Measurements from ENCODE around the gene LRRC59. TPM values are rescaled to one million over a fixed set of nuclear protein-coding genes. Genes with fewer than 3 reads are reported as not detected.

Gene LRRC59
- 10 to 100 TPM; 30.3 to 30.7 TPM for total RNA-seq
- polyA plus RNA-seq = 10 to 100 TPM; 17.8 to 23.9 TPM

GRCh38 chr17:50397111-50397918 lies at the start of gene LRRC59:
Gene LRRC59, minus strand, starts transcription at chr17:50397523. Its CDS starts 206 bp downstream, at chr17:50397317.
- Mint-ChIP-seq H3K36me3 (peaks cover 24 to 33% of the 10 kb centered on the region in 2 donors), H3K27me3 (no peaks in the 10 kb centered on the region), H3K9me3 (peaks cover 0 to 4% (median 0%) of the 10 kb centered on the region in 8 donors), H3K4me3 (peak within 1 kb of the TSS; percentile 87 to 97 (median 92)), H3K4me1 (peaks cover 23 to 47% (median 30%) of the 10 kb centered on the region in 4 donors), H3K27ac (peak within 1 kb of the TSS; percentile 84 to 99 (median 95))
- peak within 1 kb of the TSS; percentile 75 to 82 for H3K4me3 ChIP-seq (ENCODE audit: low read length in 2 of 2)
- peak within 1 kb of the TSS; percentile 85 for H3K27ac ChIP-seq (ENCODE audit: low read depth, low read length)
- ChIA-PET POLR2A (ENCODE audit: partially characterized antibody) (interaction anchor here (0.5 to 3.4 kb wide), 19 partner anchors 9 to 729 kb away, joined by 3 to 44 read pairs (median 6); partner anchors contain the start of genes ACSF2, EME1, MRPL27 and RSAD1), CTCF (ENCODE audit: partially characterized antibody) (interaction anchor here (0.7 to 5.1 kb wide), 31 partner anchors 9 to 756 kb away, joined by 3 to 77 read pairs (median 7); partner anchors contain the start of genes ACSF2, EME1, MRPL27 and NME1)
- peaks cover 30% of the 10 kb centered on the region for H3K4me1 ChIP-seq (ENCODE audit: insufficient read depth, low read length)
- H3K9me3 ChIP-seq (ENCODE audit: control insufficient read depth in 1 of 2, low read length in 2 of 2) = no peaks in the 10 kb centered on the region
- DNase-seq = peak; percentile 88 to 96 (median 92)
- no peaks in the 10 kb centered on the region for H3K27me3 ChIP-seq (ENCODE audit: insufficient read depth, low read length)
- intact Hi-C loops (cut with micrococcal nuclease) = loop anchor here (1.0 to 2.0 kb wide), 4 partner anchors 25 to 81 kb away; partner anchors contain the start of genes ACSF2, EME1, MRPL27 and RSAD1
- peaks cover 28% of the 10 kb centered on the region for H3K36me3 ChIP-seq (ENCODE audit: insufficient read depth, low read length)

DNA sequence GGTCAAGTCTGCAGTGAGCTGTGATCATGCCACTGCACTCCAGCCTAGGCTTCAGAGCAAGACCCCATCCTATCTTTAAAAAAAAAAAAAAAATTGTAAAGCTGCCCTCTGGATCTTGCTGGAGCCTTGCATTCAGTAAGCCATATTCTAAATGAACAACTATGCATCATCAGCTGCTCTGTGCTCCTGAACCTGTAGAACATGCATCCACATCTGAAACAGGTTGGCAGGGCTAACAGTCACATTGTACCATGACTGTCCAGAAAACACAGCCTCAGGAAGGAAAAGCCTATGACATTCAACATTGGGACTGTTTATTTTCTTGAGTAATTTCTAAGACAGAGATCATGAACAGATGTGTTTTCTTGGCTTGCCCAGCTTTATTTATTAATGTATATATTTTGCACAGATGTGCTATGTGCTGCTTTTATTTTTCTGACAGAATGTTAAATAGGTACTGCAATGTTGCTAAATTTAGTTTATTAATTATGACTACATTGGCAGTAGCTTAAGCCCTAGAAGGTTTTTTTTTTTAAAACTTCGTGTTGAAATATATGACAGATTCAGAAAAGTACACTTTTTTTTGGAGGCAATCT lies 48.5 kb upstream of the LRRC59 start:
- Mint-ChIP-seq H3K27me3 (no peaks in the 10 kb centered on the region), H3K27ac (no peak overlapping the region), H3K4me3 (no peak overlapping the region), H3K4me1 (peaks cover 0 to 3% (median 0%) of the 10 kb centered on the region in 4 donors), H3K36me3 (peaks cover 4 to 5% of the 10 kb centered on the region in 2 donors), H3K9me3 (no peaks in the 10 kb centered on the region)
- no peak overlapping the region for H3K27ac ChIP-seq (ENCODE audit: low read depth, low read length)
- H3K36me3 ChIP-seq (ENCODE audit: insufficient read depth, low read length) = no peaks in the 10 kb centered on the region
- POLR2A ChIA-PET (ENCODE audit: partially characterized antibody) = no interaction called here
- H3K9me3 ChIP-seq (ENCODE audit: control insufficient read depth in 1 of 2, low read length in 2 of 2) = no peaks in the 10 kb centered on the region
- intact Hi-C loops (cut with micrococcal nuclease) = no loop called here
- no peaks in the 10 kb centered on the region for H3K4me1 ChIP-seq (ENCODE audit: insufficient read depth, low read length)
- no peaks in the 10 kb centered on the region for H3K27me3 ChIP-seq (ENCODE audit: insufficient read depth, low read length)
- no peak for DNase-seq
- CTCF ChIA-PET (ENCODE audit: partially characterized antibody) = interaction anchor here (0.6 kb wide), 2 partner anchors 84 to 614 kb away, joined by 3 to 5 read pairs; no protein-coding TSS in a partner anchor
- H3K4me3 ChIP-seq (ENCODE audit: low read length in 2 of 2) = no peak overlapping the region

GRCh38 chr17:50444841-50445715 lies 47.8 kb upstream of the LRRC59 start:
- Histone ChIP-seq H3K27me3 (ENCODE audit: insufficient read depth, low read length) (no peaks in the 10 kb centered on the region), H3K36me3 (ENCODE audit: insufficient read depth, low read length) (no peaks in the 10 kb centered on the region), H3K9me3 (ENCODE audit: control insufficient read depth in 1 of 2, low read length in 2 of 2) (no peaks in the 10 kb centered on the region), H3K4me1 (ENCODE audit: insufficient read depth, low read length) (no peaks in the 10 kb centered on the region), H3K27ac (ENCODE audit: low read depth, low read length) (no peak overlapping the region), H3K4me3 (ENCODE audit: low read length in 2 of 2) (no peak overlapping the region)
- intact Hi-C loops (cut with micrococcal nuclease) = no loop called here
- no peak for DNase-seq
- POLR2A ChIA-PET (ENCODE audit: partially characterized antibody) = no interaction called here
- Mint-ChIP-seq H3K4me3 (no peak overlapping the region), H3K9me3 (no peaks in the 10 kb centered on the region), H3K4me1 (peaks cover 0 to 3% (median 0%) of the 10 kb centered on the region in 4 donors), H3K27ac (peak overlapping the region in 1 of 7 donors; percentile 58), H3K27me3 (no peaks in the 10 kb centered on the region), H3K36me3 (peaks cover 0 to 1% of the 10 kb centered on the region in 2 donors)
- CTCF ChIA-PET (ENCODE audit: partially characterized antibody) = interaction anchor here (0.6 kb wide), 1 partner anchor 615 kb away, joined by 5 read pairs; no protein-coding TSS in a partner anchor

GRCh38 chr17:50443505-50443974 lies 46.2 kb upstream of the LRRC59 start:
- H3K4me1 Mint-ChIP-seq = peaks cover 0 to 3% (median 0%) of the 10 kb centered on the region in 4 donors
- H3K27ac Mint-ChIP-seq = no peak overlapping the region
- H3K4me1 ChIP-seq (ENCODE audit: insufficient read depth, low read length) = no peaks in the 10 kb centered on the region
- H3K27me3 Mint-ChIP-seq = no peaks in the 10 kb centered on the region
- H3K9me3 Mint-ChIP-seq = no peaks in the 10 kb centered on the region
- ChIA-PET CTCF (ENCODE audit: partially characterized antibody) (no interaction called here), POLR2A (ENCODE audit: partially characterized antibody) (no interaction called here)
- no peaks in the 10 kb centered on the region for H3K27me3 ChIP-seq (ENCODE audit: insufficient read depth, low read length)
- no peak overlapping the region for H3K4me3 Mint-ChIP-seq
- DNase-seq = no peak
- no peak overlapping the region for H3K4me3 ChIP-seq (ENCODE audit: low read length in 2 of 2)
- H3K9me3 ChIP-seq (ENCODE audit: control insufficient read depth in 1 of 2, low read length in 2 of 2) = no peaks in the 10 kb centered on the region
- H3K27ac ChIP-seq (ENCODE audit: low read depth, low read length) = no peak overlapping the region
- peaks cover 0 to 1% of the 10 kb centered on the region in 2 donors for H3K36me3 Mint-ChIP-seq
- intact Hi-C loops (cut with micrococcal nuclease) = no loop called here
- no peaks in the 10 kb centered on the region for H3K36me3 ChIP-seq (ENCODE audit: insufficient read depth, low read length)

DNA sequence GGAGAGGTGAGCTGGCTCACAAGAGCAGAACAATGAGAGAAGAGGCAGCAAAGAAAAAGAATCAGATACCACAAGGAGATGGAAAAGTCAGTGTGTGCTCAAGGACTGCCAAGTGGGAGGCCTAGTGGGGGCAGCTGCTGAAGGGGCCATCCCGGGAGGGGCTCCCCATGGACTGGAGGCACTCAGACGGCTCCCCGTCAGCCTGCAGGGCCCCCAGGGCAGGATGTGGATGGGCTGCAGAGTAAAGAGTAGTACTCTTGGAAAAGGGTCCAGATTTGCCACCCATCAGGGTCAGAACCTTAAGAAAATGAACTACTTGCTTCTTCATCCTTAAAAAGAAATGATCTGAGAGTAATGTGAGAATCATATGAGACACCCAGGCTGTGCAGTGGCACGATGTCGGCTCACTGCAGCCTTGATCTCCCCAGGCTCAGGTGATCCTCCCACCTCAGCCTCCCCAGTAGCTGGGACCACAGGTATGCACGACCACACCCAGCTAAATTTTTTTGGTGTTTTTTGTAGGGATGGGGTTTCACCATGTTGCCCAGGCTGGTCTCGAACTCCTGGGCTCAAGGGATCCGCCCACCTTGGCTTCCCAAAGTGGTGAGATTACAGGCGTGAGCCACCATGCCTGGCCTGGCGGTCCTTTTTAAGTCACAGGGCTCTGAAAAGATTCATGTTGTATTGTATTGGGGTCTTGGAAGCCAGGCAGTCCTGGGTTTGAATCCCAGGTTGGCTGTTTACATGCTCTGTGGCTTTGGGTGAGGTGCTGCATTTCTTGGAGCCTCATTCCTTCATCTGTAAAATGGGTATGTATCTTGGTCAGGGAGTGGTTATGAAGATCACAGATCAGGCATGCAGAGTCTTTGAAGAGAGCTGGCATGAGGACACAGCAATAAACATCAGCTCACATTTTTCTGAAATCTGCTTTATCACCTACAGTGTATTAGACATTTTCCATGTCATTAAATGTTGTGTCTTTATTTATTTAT lies 43.8 kb upstream of the LRRC59 start:
- no peak overlapping the region for H3K27ac Mint-ChIP-seq
- no peak overlapping the region for H3K4me3 Mint-ChIP-seq
- H3K27me3 Mint-ChIP-seq = no peaks in the 10 kb centered on the region
- ChIA-PET CTCF (ENCODE audit: partially characterized antibody) (no interaction called here), POLR2A (ENCODE audit: partially characterized antibody) (interaction anchor here (0.6 kb wide), 1 partner anchor 14 kb away, joined by 3 read pairs; no protein-coding TSS in a partner anchor)
- Histone ChIP-seq H3K9me3 (ENCODE audit: control insufficient read depth in 1 of 2, low read length in 2 of 2) (no peaks in the 10 kb centered on the region), H3K4me1 (ENCODE audit: insufficient read depth, low read length) (no peaks in the 10 kb centered on the region), H3K27ac (ENCODE audit: low read depth, low read length) (no peak overlapping the region), H3K4me3 (ENCODE audit: low read length in 2 of 2) (no peak overlapping the region), H3K36me3 (ENCODE audit: insufficient read depth, low read length) (no peaks in the 10 kb centered on the region), H3K27me3 (ENCODE audit: insufficient read depth, low read length) (no peaks in the 10 kb centered on the region)
- no peak for DNase-seq
- H3K4me1 Mint-ChIP-seq = no peaks in the 10 kb centered on the region
- peaks cover 1 to 3% of the 10 kb centered on the region in 2 donors for H3K36me3 Mint-ChIP-seq
- intact Hi-C loops (cut with micrococcal nuclease) = no loop called here
- H3K9me3 Mint-ChIP-seq = no peaks in the 10 kb centered on the region

DNA sequence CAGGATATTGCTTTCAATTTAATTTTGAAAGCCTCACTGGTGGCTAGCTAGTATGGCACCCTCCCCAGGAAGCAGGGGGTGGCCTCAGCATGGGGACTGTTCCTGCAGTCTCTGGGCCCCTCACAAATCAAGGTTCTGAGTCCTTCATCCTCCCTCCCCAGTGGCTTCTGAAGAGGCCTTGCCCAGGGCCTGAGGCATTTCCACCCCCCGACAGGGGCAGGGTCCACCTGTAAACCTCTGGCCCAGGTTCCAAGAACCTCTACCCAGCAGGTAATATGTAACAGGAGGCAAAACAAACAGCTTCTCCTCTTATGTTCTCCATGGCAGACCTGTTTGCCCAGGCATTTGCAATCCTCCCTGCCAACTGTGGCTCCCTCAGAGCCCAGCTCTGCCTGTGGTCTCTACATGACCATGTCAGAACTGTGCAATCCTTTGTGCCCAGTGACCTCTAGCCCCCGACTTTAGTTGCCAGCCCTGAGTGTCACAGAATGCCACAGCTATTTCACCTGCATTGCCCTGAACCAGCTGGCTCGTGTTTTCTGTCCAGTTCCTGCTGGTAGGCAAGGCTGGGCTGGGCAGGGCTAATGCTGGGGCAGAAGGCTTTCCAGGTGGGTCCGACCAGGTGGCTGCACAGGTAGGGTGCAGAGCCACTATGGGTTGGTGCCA lies 43.0 kb upstream of the LRRC59 start:
- no peak for DNase-seq
- Mint-ChIP-seq H3K4me3 (no peak overlapping the region), H3K36me3 (peaks cover 1 to 3% of the 10 kb centered on the region in 2 donors), H3K4me1 (no peaks in the 10 kb centered on the region), H3K27ac (no peak overlapping the region), H3K9me3 (no peaks in the 10 kb centered on the region), H3K27me3 (no peaks in the 10 kb centered on the region)
- intact Hi-C loops (cut with micrococcal nuclease) = no loop called here
- H3K4me1 ChIP-seq (ENCODE audit: insufficient read depth, low read length) = no peaks in the 10 kb centered on the region
- no peak overlapping the region for H3K27ac ChIP-seq (ENCODE audit: low read depth, low read length)
- no peaks in the 10 kb centered on the region for H3K9me3 ChIP-seq (ENCODE audit: control insufficient read depth in 1 of 2, low read length in 2 of 2)
- ChIA-PET CTCF (ENCODE audit: partially characterized antibody) (no interaction called here), POLR2A (ENCODE audit: partially characterized antibody) (interaction anchor here (0.6 kb wide), 1 partner anchor 14 kb away, joined by 3 read pairs; no protein-coding TSS in a partner anchor)
- H3K4me3 ChIP-seq (ENCODE audit: low read length in 2 of 2) = no peak overlapping the region
- H3K27me3 ChIP-seq (ENCODE audit: insufficient read depth, low read length) = no peaks in the 10 kb centered on the region
- H3K36me3 ChIP-seq (ENCODE audit: insufficient read depth, low read length) = no peaks in the 10 kb centered on the region
